Epithelial cell of esophagus (primary cell): Measurements from ENCODE around the gene ELMO1.
A peak's percentile ranks its signal among the peaks of the same experiment; 100 is the strongest.

Experiments used
- DNase-seq: peaks from one replicate; pipeline ENCODE4 v3.0.0; 2010; ENCODE audit warnings: low read depth
- H3K4me3 ChIP-seq: 2 replicates; pipeline ENCODE4 v1.5.1; 2011; ENCODE audit warnings: mild to moderate bottlenecking, low read length, control low read depth
- CTCF ChIP-seq: IDR thresholded peaks from 2 replicates; pipeline ENCODE4 v1.5.1; 2011; ENCODE audit warnings: low read depth, mild to moderate bottlenecking, low read length, control low read depth, inconsistent platforms; ENCODE audit not compliant: insufficient read depth; ENCODE audit errors: missing control alignments

ELMO1 gene

DNA sequence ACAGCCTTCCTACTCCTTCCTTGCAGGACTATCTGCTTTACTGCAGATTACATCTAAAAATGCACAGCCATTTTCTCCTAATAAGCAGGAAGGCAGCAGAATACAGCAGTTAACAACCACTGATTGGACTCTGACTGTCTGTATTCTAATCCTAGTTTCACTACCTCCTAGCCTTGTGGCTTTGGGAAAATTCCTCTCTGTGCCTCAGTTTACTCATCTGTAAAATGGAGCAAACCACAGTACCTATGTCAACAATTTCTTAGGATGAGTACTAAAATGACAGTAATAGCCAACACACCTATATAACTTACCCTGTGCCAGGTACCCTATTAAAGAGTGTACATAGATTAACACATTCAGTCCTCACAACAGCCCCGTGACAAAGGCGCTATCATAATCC lies 89.5 kb downstream of the ELMO1 start:
- DNase-seq: no peak
- no peak for TF ChIP-seq CTCF

DNA sequence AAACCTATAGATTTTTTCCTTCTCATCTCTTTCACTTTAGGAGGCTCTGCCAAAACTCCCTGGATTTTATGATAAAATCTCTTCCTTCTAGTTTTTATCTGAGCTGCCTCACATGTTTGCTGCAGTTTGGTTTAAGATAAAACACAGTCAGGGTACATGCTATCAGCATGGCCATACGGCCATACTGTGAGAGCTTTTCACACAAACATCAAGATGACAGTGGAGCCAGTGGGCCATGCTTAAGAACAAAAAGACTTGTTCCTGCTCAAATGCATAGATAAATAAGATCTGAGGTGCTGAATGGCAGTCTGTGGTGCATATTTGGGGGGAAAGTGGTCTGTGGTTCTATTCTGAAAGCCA lies 91.0 kb downstream of the ELMO1 start:
- TF ChIP-seq CTCF: no peak
- H3K4me3 ChIP-seq: no peak overlapping the region
- no peak for DNase-seq

More for the DNA sequence above, 89.5 kb downstream of the ELMO1 start:
- no peak overlapping the region for H3K4me3 ChIP-seq

DNA sequence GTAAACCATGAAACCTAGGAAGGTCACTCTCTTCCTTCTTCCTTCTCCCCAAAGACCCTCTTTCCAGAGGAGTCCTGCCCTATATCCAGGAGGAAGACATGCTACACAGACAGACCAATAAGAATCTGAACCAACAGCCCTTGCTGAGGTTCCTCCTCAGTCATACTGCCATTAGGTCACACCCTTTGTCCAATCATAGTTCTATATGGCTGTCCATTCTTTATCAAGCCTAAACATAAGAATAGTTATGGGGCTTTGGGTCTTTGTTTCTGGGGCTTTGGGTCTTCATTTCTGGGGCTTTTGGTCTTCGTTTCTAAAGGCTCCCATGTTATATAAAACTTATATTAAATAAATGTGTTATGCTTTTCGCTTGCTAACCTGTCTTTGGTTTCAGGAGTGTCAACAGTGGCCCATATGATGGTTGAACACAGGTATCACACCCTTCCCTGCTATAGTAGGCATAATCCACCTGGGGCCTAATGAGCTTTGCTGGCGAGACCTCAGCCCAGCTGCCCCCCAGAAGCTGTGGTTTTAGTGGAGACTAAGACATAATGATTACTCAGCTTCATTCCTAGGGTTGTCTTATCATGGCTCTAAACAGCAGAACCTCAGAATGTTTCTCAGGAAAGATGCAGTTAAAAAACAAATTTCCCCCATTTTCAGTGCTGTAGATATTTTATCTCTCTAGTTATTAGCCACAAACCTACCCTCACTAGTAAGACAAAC lies 91.6 kb downstream of the ELMO1 start:
- no peak overlapping the region for H3K4me3 ChIP-seq
- TF ChIP-seq CTCF: no peak
- DNase-seq: no peak

DNA sequence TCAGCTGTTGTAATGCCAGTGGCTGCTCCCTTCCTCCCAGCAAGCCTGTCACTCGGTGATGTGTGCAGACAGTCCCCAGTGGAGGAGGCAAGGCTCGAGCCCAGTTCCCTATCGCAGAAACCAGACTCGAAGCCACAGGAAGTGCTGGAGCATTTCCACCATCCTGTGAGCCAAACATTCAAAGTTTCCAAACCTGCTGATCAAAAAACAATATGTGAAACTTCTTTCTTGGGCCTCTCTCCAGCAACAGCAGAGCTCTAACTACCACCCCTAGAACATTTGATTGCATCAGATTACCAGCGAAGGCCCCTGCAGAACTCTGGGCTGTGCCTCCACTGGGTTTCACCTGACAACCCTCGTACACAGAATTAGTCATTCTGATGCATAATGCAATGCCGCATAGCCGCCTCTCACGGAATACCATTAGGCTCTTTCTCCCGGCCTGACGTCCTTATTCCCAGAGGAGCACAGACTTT lies 94.0 kb downstream of the ELMO1 start:
- DNase-seq: peak; percentile 28
- no peak for TF ChIP-seq CTCF
- H3K4me3 ChIP-seq: no peak overlapping the region

GRCh38 chr7:37353949-37354655 lies 94.6 kb downstream of the ELMO1 start:
- DNase-seq: no peak
- H3K4me3 ChIP-seq: no peak overlapping the region
- no peak for TF ChIP-seq CTCF

DNA sequence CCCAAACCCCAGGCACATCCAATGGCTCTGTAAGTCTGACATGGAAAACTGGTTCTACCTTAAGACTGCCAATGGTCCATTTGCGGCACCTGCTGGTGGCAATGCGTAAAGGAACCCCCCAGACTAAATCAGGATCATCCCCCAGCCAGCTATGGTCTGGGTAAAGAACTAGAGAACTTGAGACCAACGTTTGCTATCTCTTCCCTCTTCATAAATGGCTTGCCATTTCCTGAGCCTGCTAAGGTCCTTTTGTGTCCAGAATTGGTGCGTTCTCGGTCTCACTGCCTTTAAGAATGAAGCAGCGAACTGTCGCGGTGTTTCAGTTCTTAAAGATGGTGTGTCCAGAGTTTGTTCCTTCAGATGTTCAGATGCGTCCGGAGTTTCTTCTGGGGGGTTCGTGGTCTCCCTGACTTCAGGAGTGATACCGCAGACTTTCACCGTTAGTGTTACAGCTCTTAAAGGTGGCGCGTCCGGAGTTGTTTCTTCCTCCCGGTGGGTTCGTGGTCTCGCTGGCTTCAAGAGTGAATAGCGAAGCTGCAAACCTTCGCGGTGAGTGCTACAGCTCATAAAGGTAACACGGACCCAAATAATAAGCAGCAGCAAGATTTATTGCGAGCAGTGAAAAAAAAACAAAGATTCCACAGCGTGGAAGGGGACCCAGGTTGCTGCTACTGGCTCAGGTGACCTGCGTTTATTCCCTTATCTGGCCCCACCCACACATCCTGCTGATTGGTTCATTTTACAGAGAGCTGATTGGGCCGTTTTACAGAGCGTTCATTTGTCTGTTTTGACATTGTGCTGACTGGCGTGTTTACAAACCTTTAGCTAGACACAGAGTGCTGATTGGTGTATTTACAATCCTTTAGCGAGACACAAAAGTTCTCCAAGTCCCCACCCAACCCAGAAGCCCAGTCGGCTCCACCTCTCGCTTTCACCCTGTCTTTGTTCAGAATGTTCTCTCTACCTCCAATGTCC lies 95.4 kb downstream of the ELMO1 start:
- no peak for TF ChIP-seq CTCF
- DNase-seq: no peak
- H3K4me3 ChIP-seq: no peak overlapping the region
